Stimulated activated CD4-positive, alpha-beta T cell treated with anti-CD3 and anti-CD28 coated beads, Interleukin-4, amount 100 ng/mL, for 1 hour (primary cell): ENCODE results near the gene KIAA0513.

ENCODE experiments used
- DNase-seq: peaks from one replicate; pipeline ENCODE4 v3.0.0-alpha.2; 2020

Gene KIAA0513

DNA sequence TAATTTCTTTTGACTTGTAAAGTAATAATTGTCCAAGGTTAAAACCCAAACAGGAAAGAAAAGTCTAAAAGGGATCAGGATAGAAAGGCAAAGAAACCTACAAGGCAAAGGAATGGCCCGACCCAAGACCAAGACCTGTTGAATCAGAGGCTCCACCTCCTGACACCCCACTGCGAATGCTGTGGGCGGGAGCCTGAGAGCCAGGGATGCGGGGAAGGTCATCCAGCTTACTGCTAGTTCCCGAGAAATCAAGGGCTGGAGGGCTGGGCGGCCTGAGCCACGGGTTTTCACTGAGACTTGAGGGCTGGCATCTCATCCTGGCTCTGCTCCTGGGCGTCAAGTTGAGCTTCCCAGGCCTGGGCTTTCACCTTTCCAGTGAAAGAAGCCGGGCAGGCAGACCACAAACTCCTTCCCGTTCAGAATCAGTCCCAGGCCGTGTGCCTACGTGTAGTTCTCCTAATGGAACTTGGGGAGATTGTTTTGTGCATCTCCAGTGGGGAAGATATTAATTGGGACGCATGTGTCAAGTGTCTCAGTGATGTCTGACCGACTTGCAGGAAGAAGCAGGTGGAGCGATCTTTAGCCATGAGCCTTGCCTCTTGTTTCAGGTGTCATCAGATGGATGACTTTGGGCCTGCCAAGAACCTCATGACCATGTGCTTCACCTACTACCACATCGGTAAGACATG, 47.8 kb downstream of the KIAA0513 start:
- no peak for DNase-seq

DNA sequence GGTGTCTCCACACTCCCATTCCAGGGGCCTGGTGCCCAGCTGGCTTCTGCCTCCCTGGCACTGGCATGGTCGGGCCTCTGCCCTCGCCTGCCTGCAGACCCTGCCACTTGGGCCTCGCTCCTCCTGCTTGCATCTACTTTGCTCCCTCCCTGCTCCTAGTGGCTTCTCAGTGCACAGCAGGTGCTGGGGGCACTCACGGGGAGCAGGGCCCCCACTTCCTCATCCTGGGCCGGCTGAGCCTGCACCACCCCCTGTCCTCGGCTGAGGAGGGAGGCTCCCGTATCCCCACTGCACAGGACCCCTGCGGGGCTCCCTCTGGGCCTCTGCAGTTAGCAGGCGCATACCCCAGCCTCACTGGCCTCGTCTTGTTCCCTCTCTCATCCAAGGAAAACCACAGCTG, 49.4 kb downstream of the KIAA0513 start:
- DNase-seq = no peak

DNA sequence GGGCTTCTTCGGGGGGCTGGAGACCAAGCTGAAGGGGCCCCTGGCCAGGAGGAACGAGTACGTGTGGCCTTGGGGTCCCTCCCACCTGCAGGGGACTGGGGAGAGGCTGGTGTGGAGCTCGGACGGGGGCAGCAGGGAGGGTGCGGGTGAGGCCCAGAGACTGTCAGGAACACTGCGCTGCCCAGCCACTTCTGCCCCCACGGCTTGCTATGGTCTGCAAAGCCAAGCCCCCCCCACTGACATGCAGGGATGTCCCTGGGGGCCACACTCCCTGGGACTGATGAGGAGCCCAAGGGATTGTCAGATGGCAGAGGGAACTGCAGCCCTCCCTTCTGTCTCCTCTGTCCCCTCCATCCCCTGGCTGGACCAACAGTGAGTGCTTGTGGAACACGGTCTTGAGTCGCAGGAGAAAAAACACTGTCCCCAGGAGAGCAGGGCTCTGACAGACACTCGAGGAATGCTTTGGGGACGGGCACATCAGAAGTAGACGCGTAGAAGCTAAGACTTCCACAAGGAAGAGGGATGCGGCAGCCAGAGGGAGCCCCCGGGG, 50.1 kb downstream of the KIAA0513 start:
- no peak for DNase-seq

DNA sequence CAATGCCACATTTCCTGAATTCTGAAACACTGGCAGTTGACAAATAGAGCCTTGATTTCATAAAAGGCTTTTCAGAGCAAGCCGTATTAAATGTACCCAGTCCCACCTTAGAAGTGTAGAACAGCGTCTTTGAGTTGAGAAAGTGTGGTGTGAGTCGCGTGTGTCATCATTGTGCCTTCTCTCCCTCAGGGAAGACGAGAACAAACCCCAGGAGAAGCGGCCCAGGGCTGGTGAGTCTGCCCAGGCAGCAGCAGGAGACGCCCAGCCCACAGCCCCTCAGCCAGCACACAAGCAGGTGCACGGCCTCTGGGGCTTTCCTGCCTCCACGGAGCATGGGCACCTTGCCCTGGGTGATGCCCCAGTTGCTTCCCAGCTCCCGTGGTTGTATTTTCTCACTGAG, 50.6 kb downstream of the KIAA0513 start:
- no peak for DNase-seq

- no peak for DNase-seq
Measured at GRCh38 chr16:85078952-85079351, 51.4 kb downstream of the KIAA0513 start.

- no peak for DNase-seq
Measured at GRCh38 chr16:85079785-85080570, 52.4 kb downstream of the KIAA0513 start.

DNA sequence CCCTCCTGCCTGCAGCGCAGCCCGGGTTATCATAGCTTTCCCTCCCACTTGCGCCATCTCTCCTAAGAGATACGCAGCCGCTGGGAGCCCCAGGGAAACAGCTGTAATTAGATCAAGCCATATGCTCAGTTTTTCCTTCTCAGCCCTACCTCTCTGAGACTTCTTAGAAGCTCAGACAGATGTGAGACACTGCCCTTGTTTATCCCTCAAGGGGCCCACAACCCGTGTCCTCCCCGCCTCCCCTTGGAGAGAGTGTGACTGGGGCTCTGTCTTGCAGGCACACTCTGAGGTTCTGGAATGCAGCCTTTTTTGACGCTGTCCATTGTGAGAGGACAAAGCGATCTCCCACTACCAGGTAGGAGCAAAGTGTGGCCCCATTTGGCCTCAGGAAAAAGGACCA, 53.4 kb downstream of the KIAA0513 start:
- DNase-seq = no peak

- DNase-seq = no peak
Measured at GRCh38 chr16:85081765-85082164, 54.2 kb downstream of the KIAA0513 start.

- no peak for DNase-seq
Measured at GRCh38 chr16:85082173-85083050, 54.8 kb downstream of the KIAA0513 start.

GRCh38 chr16:85083051-85083639, 55.5 kb downstream of the KIAA0513 start:
- no peak for DNase-seq

DNA sequence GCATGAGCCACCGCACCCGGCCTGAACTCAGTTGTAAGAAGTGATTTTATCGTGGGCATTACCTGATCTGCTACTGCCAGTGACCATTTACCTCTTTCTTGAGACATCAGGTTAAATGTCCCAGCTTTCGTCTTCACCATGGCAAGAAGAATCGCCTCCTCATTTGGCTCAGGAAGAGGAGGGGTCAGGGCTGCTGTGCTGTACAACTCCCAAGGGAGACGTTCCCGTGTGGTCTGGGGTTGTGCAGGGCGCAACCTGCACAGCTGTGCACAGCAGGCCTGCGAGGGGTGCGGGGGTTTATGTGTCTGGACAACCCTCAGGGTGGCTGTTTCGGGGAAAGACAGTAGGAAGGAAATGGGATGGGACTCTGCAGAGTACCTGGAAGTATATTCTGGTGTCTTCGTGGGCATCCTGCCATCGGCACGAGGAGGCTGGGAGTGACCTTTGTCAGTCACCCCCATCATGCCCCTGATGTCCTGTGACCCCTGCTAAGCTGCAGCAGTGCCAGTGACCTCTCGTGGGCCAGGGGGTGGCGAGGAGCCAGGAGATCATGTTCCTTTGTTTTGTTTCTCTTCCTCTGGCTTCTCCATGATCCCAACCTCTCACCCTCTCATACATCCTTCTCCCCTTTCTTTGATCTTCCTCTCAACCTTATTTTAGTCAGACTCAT, 57.4 kb downstream of the KIAA0513 start:
- no peak for DNase-seq

- DNase-seq = no peak
Measured at GRCh38 chr16:85085721-85086120, 58.1 kb downstream of the KIAA0513 start.

- peak; percentile 81 for DNase-seq
Measured at GRCh38 chr16:85086347-85087291, 59.0 kb downstream of the KIAA0513 start.

GRCh38 chr16:85087899-85088569, 60.4 kb downstream of the KIAA0513 start:
- DNase-seq = no peak

GRCh38 chr16:85088570-85089199, 61.1 kb downstream of the KIAA0513 start:
- no peak for DNase-seq

GRCh38 chr16:85089525-85089924, 61.9 kb downstream of the KIAA0513 start:
- DNase-seq = no peak

DNA sequence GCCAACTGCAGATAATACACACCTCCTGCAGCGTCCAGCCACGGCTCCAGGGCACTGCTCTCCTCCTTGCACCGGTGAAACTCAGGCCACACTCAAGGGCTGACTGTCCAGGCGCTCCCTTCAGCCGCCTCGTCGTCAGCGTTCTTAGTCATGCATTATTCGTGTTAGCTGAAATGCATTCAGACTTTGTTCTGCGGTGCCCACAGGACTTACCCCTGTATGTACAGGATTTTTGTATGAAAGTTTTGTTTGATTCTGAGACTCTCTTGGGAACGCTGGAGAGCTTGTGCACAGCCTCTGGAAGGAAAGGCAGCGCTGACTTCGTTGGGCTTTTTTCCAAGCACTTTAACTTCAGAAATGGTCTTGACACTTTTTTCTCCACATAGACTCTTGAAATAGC, 62.6 kb downstream of the KIAA0513 start:
- no peak for DNase-seq

DNA sequence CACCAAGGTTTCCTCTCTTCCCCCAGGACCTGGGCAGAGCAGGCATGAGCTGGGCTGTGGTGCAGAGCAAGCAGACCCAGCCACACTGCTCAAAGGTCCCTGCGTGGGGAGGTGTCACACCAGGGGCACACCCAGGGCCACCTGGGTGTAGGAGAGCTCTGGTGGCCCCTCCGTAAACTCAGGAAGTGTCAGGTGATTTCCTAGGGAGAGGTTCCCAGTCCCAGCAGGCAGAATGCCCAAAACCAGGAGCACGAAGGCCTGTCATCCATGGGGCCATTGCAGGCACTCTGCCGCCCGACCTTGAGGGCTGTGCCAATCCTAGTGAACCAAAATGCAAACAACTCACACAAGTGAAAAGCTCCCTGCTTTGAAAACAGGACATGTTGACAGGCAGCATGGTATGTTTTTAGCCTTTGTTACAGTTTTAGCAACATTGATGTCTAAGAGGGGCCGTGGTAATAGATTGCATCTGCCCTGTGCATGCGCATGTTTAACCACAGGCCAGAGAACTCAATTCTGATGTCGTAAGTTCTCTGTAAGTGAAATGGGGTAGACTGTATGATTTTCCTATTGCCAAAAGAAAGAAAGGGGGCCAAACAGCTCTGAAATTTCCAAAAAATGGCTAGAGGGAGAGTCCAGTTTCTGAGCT, 63.4 kb downstream of the KIAA0513 start:
- no peak for DNase-seq

GRCh38 chr16:85091522-85091910, 63.9 kb downstream of the KIAA0513 start:
- no peak for DNase-seq
